Stimulated activated CD8-positive, alpha-beta memory T cell treated with anti-CD3 and anti-CD28 coated beads, Interleukin-12 subunit alpha, Interleukin-12 subunit beta, amount 100 ng/mL, for 1 hour (primary cell): ENCODE results near the gene RPL27.
A peak's percentile ranks its signal among the peaks of the same experiment; 100 is the strongest.
"Not testable (repeated sequence)": the region's sequence is repeated elsewhere in the genome, so short reads cannot be mapped to it uniquely, and the experiment has no call there.

ENCODE experiments used
- DNase-seq: peaks from one replicate; pipeline ENCODE4 v3.0.0-alpha.2; 2020; ENCODE audit warnings: low read depth

RPL27 gene

GRCh38 chr17:42997984-42998938 lies at the start of gene RPL27:
TSS of gene RPL27 (plus strand) at chr17:42998419. CDS start at chr17:42998751, 332 bp downstream.
- DNase-seq: peak; percentile 97

- DNase-seq: no peak
Measured at GRCh38 chr17:42950044-42950783, 48.0 kb upstream of the RPL27 start.

- no peak for DNase-seq
Measured at GRCh38 chr17:42953669-42954068, 44.5 kb upstream of the RPL27 start.

- DNase-seq: peak; percentile 79
Measured at GRCh38 chr17:42964161-42964932, 33.9 kb upstream of the RPL27 start, which contains the start of gene AARSD1. TSS of gene AARSD1 (minus strand) at chr17:42964454. CDS start at chr17:42964440, 14 bp downstream.

- no peak for DNase-seq
Measured at GRCh38 chr17:42967925-42968324, 30.3 kb upstream of the RPL27 start.

GRCh38 chr17:42969001-42969581 lies 29.1 kb upstream of the RPL27 start:
- no peak for DNase-seq

- DNase-seq: no peak
Measured at GRCh38 chr17:42971589-42971988, 26.6 kb upstream of the RPL27 start.

GRCh38 chr17:42973323-42973722 lies 24.9 kb upstream of the RPL27 start:
- not testable (repeated sequence) for DNase-seq

- no peak for DNase-seq
Measured at GRCh38 chr17:42975265-42975664, 23.0 kb upstream of the RPL27 start.

GRCh38 chr17:42975701-42976100 lies 22.5 kb upstream of the RPL27 start:
- DNase-seq: not testable (repeated sequence)

GRCh38 chr17:42979511-42980273 lies 18.5 kb upstream of the RPL27 start, which contains the start of gene PTGES3L:
TSS of gene PTGES3L (minus strand) at chr17:42980080. CDS start at chr17:42980053, 27 bp downstream.
- no peak for DNase-seq

GRCh38 chr17:42980274-42980765 lies 17.9 kb upstream of the RPL27 start, which contains the start of gene RUNDC1:
TSS of gene RUNDC1 (plus strand) at chr17:42980565. CDS start at chr17:42980577, 12 bp downstream.
- peak; percentile 85 for DNase-seq

GRCh38 chr17:42980766-42981397 lies 17.3 kb upstream of the RPL27 start:
- DNase-seq: no peak

GRCh38 chr17:42982266-42982665 lies 16.0 kb upstream of the RPL27 start:
- DNase-seq: no peak

- DNase-seq: no peak
Measured at GRCh38 chr17:42985225-42985624, 13.0 kb upstream of the RPL27 start.

- no peak for DNase-seq
Measured at GRCh38 chr17:42989141-42989540, 9.1 kb upstream of the RPL27 start.

- DNase-seq: no peak
Measured at GRCh38 chr17:42989726-42990652, 8.2 kb upstream of the RPL27 start.

GRCh38 chr17:42991471-42991870 lies 6.7 kb upstream of the RPL27 start:
- no peak for DNase-seq

- no peak for DNase-seq
Measured at GRCh38 chr17:42992872-42993271, 5.3 kb upstream of the RPL27 start.
